SHP77 (cell line): ENCODE measurements around the gene TRPC3.
A peak's percentile ranks its signal among the peaks of the same experiment; 100 is the strongest.

Source experiments
- DNase-seq, 2 experiments: peaks; one replicate each; lab custom pipeline; 2025; lab: John Stamatoyannopoulos, UW

TRPC3 gene

GRCh38 chr4:121951521-121952110, at the start of gene TRPC3:
Gene TRPC3, minus strand, starts transcription at chr4:121952060. Its CDS starts 380 bp downstream, at chr4:121951680.
- DNase-seq = no peak

GRCh38 chr4:122000849-122001248, 49.0 kb upstream of the TRPC3 start:
- no peak for DNase-seq

- DNase-seq = peak; percentile 19 to 29
Observed at GRCh38 chr4:121998024-121998423, 46.2 kb upstream of the TRPC3 start.

GRCh38 chr4:121995790-121996537, 44.1 kb upstream of the TRPC3 start:
- no peak for DNase-seq

GRCh38 chr4:121991968-121992367, 40.1 kb upstream of the TRPC3 start:
- DNase-seq = no peak

- DNase-seq = no peak
Observed at GRCh38 chr4:121990489-121990888, 38.6 kb upstream of the TRPC3 start.

- peak in 1 of 2 experiments; percentile 21 for DNase-seq
Observed at GRCh38 chr4:121989715-121990114, 37.9 kb upstream of the TRPC3 start.

GRCh38 chr4:121988950-121989349, 37.1 kb upstream of the TRPC3 start:
- DNase-seq = no peak

GRCh38 chr4:121980643-121981042, 28.8 kb upstream of the TRPC3 start:
- DNase-seq = no peak

- no peak for DNase-seq
Observed at GRCh38 chr4:121978172-121978516, 26.3 kb upstream of the TRPC3 start.

GRCh38 chr4:121977251-121978171, 25.7 kb upstream of the TRPC3 start:
- no peak for DNase-seq

- no peak for DNase-seq
Observed at GRCh38 chr4:121975784-121976183, 23.9 kb upstream of the TRPC3 start.

- DNase-seq = no peak
Observed at GRCh38 chr4:121973816-121974215, 22.0 kb upstream of the TRPC3 start.

GRCh38 chr4:121968859-121969258, 17.0 kb upstream of the TRPC3 start:
- no peak for DNase-seq

GRCh38 chr4:121964958-121965357, 13.1 kb upstream of the TRPC3 start:
- DNase-seq = no peak

- DNase-seq = no peak
Observed at GRCh38 chr4:121960818-121961217, 9.0 kb upstream of the TRPC3 start.

GRCh38 chr4:121958777-121959176, 6.9 kb upstream of the TRPC3 start:
- DNase-seq = no peak

GRCh38 chr4:121957266-121957665, 5.4 kb upstream of the TRPC3 start:
- no peak for DNase-seq

GRCh38 chr4:121953860-121954259, 2.0 kb upstream of the TRPC3 start:
- no peak for DNase-seq

- no peak for DNase-seq
Observed at GRCh38 chr4:121952290-121952689, 430 bp upstream of the TRPC3 start.

- DNase-seq = no peak
Observed at GRCh38 chr4:121950680-121951520, 960 bp downstream of the TRPC3 start.

- peak in 1 of 2 experiments; percentile 1 for DNase-seq
Observed at GRCh38 chr4:121950212-121950679, 1.6 kb downstream of the TRPC3 start.
